Transverse colon (tissue), 4 donors: ENCODE results near the gene KRT72. TPM values are rescaled to one million over a fixed set of nuclear protein-coding genes. Genes with fewer than 3 reads are reported as not detected.
"Not testable (repeated sequence)": the region's sequence is repeated elsewhere in the genome, so short reads cannot be mapped to it uniquely, and the experiment has no call there.

Experiments
- DNase-seq: peaks from one replicate; pipeline ENCODE4 v3.0.0-alpha.2; 2019
- H3K27ac ChIP-seq, 4 donors: fragments of 200-600 bp; sonication (generic); 2 replicates each; pipeline ENCODE4 v1.5.1; 2016 to 2018; ENCODE audit warnings: inconsistent platforms in 4 of 4
- H3K27me3 ChIP-seq: fragments of 200-600 bp; sonication (generic); 2 replicates; pipeline ENCODE4 v1.5.1; 2017; ENCODE audit warnings: inconsistent platforms
- H3K36me3 ChIP-seq, 4 donors: fragments of 200-600 bp; sonication (generic); 2 replicates each; pipeline ENCODE4 v1.5.1; 2017 to 2019; ENCODE audit warnings: inconsistent platforms in 4 of 4
- H3K4me1 ChIP-seq, 4 donors: fragments of 200-600 bp; sonication (generic); 2 replicates each; pipeline ENCODE4 v1.5.1; 2017 to 2020; ENCODE audit warnings: inconsistent platforms in 4 of 4
- H3K4me3 ChIP-seq, 4 donors: fragments of 200-600 bp; sonication (generic); 1 replicate in 1 of 4; 2 replicates in 3 of 4; pipeline versions ENCODE4 v1.5.1 to v1.6.1; 2017 to 2019; ENCODE audit warnings: inconsistent platforms in 4 of 4
- H3K9me3 ChIP-seq, 2 donors: fragments of 200-600 bp; sonication (generic); 2 replicates each; pipeline ENCODE4 v1.5.1; 2017 to 2019; ENCODE audit warnings: inconsistent platforms in 2 of 2
- CTCF ChIP-seq, 5 experiments: fragments of 200-600 bp in 3 of 5; fragments of 450-650 bp in 2 of 5; sonication (generic) in 3 of 5; IDR thresholded peaks; 1 replicate in 2 of 5; 2 replicates in 3 of 5; pipeline ENCODE4 v1.5.1; 2016 to 2017; ENCODE audit warnings: antibody characterized with exemption in 5 of 5, inconsistent platforms in 3 of 5, mild to moderate bottlenecking in 2 of 5, moderate library complexity in 1 of 5
- EP300 ChIP-seq: sonication (generic); formaldehyde crosslinking; IDR thresholded peaks from one replicate; pipeline ENCODE4 v1.6.1; 2017; ENCODE audit warnings: antibody characterized with exemption, low read depth
- POLR2A ChIP-seq: fragments of 450-650 bp; IDR thresholded peaks from one replicate; pipeline ENCODE4 v1.6.1; 2016; ENCODE audit warnings: antibody characterized with exemption, mild to moderate bottlenecking, moderate library complexity
- POLR2AphosphoS5 ChIP-seq, 3 donors: sonication (generic); formaldehyde crosslinking; IDR thresholded peaks; one replicate each; pipeline ENCODE4 v1.6.1; 2016; ENCODE audit warnings: antibody characterized with exemption in 3 of 3
- WGBS, 2 donors: methylation state at CpG; one replicate each; pipeline ENCODE4 v1.1.5; 2018; ENCODE audit warnings: low coverage in 1 of 2; 5-methylcytosine and 5-hydroxymethylcytosine counted together
- in situ Hi-C, 4 donors: fragments of 200-750 bp; cut with MboI; loops; one replicate each; pipeline versions ENCODE4 v1.15.0 to v1.15.1; 2017; ENCODE audit warnings: low sequenced_read_pairs in 3 of 4, low pct_ligation_motif_present in 1 of 4, low pct_unique_long_range_greater_than_20kb in 1 of 4
- intact Hi-C: fragments of 100-400 bp; cut with DNase I; formaldehyde crosslinking; loops from one replicate; pipeline ENCODE4 v1.15.1; 2023; ENCODE audit warnings: low total_unique reads
- total RNA-seq, 4 donors: library from RNA; depleted of rRNA; stranded (reverse); fragments of >200 nt; gene quantifications; one replicate each; pipeline ENCODE4 v1.1.0, GENCODE V29; 2016

KRT72 gene
- total RNA-seq, 4 donors from 2014 or later: not detected

GRCh38 chr12:52600071-52600470 is 1.2 kb downstream of the KRT72 start:
- in situ Hi-C loops: no loop called here
- WGBS, 2 donors: 36 to 80% methylated on average over 1 to 2 of the region's 2 CpGs
- H3K36me3 ChIP-seq: no peaks in the 10 kb centered on the region
- intact Hi-C loops: no loop called here
- H3K27me3 ChIP-seq: peaks cover 56% of the 10 kb centered on the region
- H3K27ac ChIP-seq: no peak overlapping the region
- no peak for DNase-seq
- no peaks in the 10 kb centered on the region for H3K9me3 ChIP-seq
- no peak overlapping the region for H3K4me3 ChIP-seq
- no peaks in the 10 kb centered on the region for H3K4me1 ChIP-seq
- no peak for TF ChIP-seq POLR2A
- TF ChIP-seq CTCF (IDR thresholded peaks at IDR 0.05): no peak
- TF ChIP-seq POLR2AphosphoS5 (IDR thresholded peaks at IDR 0.05): no peak
- no peak for TF ChIP-seq EP300

GRCh38 chr12:52598966-52599365 is 2.3 kb downstream of the KRT72 start:
- Histone ChIP-seq H3K4me3 (no peak overlapping the region), H3K27ac (no peak overlapping the region), H3K4me1 (no peaks in the 10 kb centered on the region), H3K36me3 (no peaks in the 10 kb centered on the region), H3K9me3 (no peaks in the 10 kb centered on the region), H3K27me3 (peaks cover 64% of the 10 kb centered on the region)
- in situ Hi-C loops: loop anchor here in 1 of 4 donors (25.0 kb wide), 1 partner anchor 388 kb away; no protein-coding TSS in a partner anchor
- WGBS, 2 donors: 86 to 97% methylated on average over 3 to 5 of the region's 5 CpGs
- intact Hi-C loops: no loop called here
- no peak for DNase-seq
- no peak for TF ChIP-seq EP300
- no peak for TF ChIP-seq POLR2AphosphoS5 (IDR thresholded peaks at IDR 0.05)
- TF ChIP-seq POLR2A: no peak
- no peak for TF ChIP-seq CTCF (IDR thresholded peaks at IDR 0.05)

- intact Hi-C loops, H3K36me3 ChIP-seq, H3K4me1 ChIP-seq, H3K9me3 ChIP-seq, DNase-seq, H3K4me3 ChIP-seq, H3K27ac ChIP-seq: not testable (repeated sequence)
- 73 to 95% methylated on average over 3 to 4 of the region's 4 CpGs for WGBS, 2 donors
- peaks cover 31% of the 10 kb centered on the region for H3K27me3 ChIP-seq
- in situ Hi-C loops: loop anchor here in 1 of 4 donors (25.0 kb wide), 1 partner anchor 393 kb away; no protein-coding TSS in a partner anchor
Observed at GRCh38 chr12:52594237-52594636, 7.0 kb downstream of the KRT72 start.

GRCh38 chr12:52591521-52591920 is 9.7 kb downstream of the KRT72 start:
- DNase-seq: no peak
- no peak overlapping the region for H3K27ac ChIP-seq
- H3K36me3 ChIP-seq: no peaks in the 10 kb centered on the region
- H3K27me3 ChIP-seq: peaks cover 13% of the 10 kb centered on the region
- intact Hi-C loops: no loop called here
- no peaks in the 10 kb centered on the region for H3K9me3 ChIP-seq
- TF ChIP-seq CTCF (IDR thresholded peaks at IDR 0.05) (no peak), POLR2A (no peak), EP300 (no peak), POLR2AphosphoS5 (IDR thresholded peaks at IDR 0.05) (no peak)
- WGBS, 2 donors: 86% methylated on average over 11 of the region's 11 CpGs; no CpG with 5 or more reads in 1 of the 2 donors
- in situ Hi-C loops: loop anchor here in 1 of 4 donors (25.0 kb wide), 1 partner anchor 396 kb away; no protein-coding TSS in a partner anchor
- H3K4me3 ChIP-seq: no peak overlapping the region
- no peaks in the 10 kb centered on the region for H3K4me1 ChIP-seq

GRCh38 chr12:52590021-52590420 is 11.2 kb downstream of the KRT72 start:
- H3K4me3 ChIP-seq: no peak overlapping the region
- in situ Hi-C loops: loop anchor here in 1 of 4 donors (25.0 kb wide), 1 partner anchor 397 kb away; no protein-coding TSS in a partner anchor
- H3K27me3 ChIP-seq: peaks cover 8% of the 10 kb centered on the region
- H3K36me3 ChIP-seq: no peaks in the 10 kb centered on the region
- intact Hi-C loops: no loop called here
- 87 to 100% methylated on average over 1 to 6 of the region's 6 CpGs for WGBS, 2 donors
- H3K27ac ChIP-seq: no peak overlapping the region
- TF ChIP-seq CTCF (IDR thresholded peaks at IDR 0.05): no peak
- TF ChIP-seq POLR2A: no peak
- no peak for TF ChIP-seq POLR2AphosphoS5 (IDR thresholded peaks at IDR 0.05)
- TF ChIP-seq EP300: no peak
- DNase-seq: no peak
- H3K4me1 ChIP-seq: no peaks in the 10 kb centered on the region
- no peaks in the 10 kb centered on the region for H3K9me3 ChIP-seq
